GM19455 (cell line): ENCODE data around the gene FAHD1.

ENCODE experiments used
- ATAC-seq: cut with Tn5 transposase; IDR thresholded peaks from one replicate; pipeline ENCODE4 v1.9.1; 2021; ENCODE audit not compliant: unreplicated experiment

FAHD1 gene

DNA sequence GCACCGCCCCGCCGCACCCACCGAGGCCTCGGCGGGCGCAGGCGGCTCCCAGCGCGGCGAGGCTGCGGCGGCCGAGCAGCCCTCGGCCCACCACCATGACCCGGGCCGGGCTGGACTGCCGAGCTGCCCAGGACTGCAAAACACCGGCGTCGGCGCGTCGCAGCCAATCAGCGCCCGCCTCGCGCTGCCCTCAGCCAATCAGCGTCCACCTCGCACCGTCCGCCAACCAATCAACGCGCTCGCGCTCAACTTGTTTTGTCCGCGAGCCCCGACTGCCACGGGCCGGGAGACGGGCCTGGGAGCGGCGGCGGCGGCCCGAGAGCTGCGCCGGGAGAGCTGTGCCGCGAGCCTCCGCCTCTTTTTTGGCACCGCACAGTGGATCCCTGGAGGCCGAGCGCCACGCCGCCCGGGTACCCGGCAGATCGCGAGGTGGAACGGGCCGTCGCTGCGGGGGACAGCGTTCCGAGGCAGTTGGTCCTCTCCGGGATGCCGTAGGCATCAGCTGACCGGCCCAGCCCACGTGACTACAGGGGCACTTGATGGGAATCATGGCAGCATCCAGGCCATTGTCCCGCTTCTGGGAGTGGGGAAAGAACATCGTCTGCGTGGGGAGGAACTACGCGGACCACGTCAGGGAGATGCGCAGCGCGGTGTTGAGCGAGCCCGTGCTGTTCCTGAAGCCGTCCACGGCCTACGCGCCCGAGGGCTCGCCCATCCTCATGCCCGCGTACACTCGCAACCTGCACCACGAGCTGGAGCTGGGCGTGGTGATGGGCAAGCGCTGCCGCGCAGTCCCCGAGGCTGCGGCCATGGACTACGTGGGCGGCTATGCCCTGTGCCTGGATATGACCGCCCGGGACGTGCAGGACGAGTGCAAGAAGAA, at the start of gene FAHD1, which contains the start of gene HAGH:
Gene FAHD1, plus strand, starts transcription at position 516 of the 883 bp plus-strand sequence. Its CDS starts 33 bp downstream, at position 549.
Gene HAGH, minus strand, starts transcription at position 135 of the 883 bp plus-strand sequence. Its CDS starts 38 bp downstream, at position 97.
- ATAC-seq = peak; percentile 85

GRCh38 chr16:1777375-1778199, 49.4 kb upstream of the FAHD1 start:
- no peak for ATAC-seq

- no peak for ATAC-seq
Observed at GRCh38 chr16:1778200-1779179, 48.5 kb upstream of the FAHD1 start.

GRCh38 chr16:1779234-1779701, 47.7 kb upstream of the FAHD1 start:
- no peak for ATAC-seq

DNA sequence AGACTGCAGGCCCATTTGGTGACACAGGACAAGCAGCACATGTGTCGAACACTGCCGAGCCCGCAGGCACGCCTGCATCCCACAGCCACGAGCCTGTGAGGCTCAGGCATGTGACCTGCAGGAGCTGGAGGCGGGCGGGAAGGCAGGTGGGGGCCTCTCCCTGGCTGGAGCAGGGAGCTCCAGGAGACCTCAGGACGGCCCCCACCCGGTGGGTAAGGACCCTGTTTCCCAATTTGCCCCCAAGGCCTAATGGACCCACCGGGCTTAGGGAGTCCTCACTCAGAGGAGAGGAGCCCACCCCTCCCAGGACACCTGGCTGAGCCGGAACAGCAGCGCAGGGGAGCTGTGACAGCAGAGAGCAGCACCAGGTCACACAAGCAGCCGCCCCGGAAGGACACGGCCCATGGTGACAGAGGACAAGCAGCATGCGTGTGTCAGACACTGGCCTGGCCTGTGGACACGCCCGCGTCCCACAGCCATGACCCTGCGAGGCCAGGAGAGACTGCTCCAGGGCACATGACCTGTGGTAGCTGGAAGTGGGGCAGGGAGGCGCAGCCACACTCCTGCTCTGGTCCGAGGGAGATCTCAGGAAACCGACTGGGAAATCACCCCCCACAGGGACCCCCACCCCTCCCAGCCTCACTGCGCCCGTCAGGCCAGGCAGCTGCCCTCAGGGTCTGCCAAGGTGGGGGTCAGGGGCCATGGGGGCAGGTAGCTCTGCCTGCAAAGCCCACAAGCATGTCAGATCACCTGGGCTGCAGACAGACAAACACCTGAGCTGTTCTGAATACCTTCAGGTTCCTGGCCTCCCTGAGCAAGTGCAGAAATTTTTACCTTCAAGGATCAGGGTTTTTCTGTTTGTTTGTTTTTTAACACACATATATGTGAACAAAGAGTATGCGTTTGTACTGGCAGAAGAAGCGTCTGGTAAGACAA, 47.0 kb upstream of the FAHD1 start:
- no peak for ATAC-seq

DNA sequence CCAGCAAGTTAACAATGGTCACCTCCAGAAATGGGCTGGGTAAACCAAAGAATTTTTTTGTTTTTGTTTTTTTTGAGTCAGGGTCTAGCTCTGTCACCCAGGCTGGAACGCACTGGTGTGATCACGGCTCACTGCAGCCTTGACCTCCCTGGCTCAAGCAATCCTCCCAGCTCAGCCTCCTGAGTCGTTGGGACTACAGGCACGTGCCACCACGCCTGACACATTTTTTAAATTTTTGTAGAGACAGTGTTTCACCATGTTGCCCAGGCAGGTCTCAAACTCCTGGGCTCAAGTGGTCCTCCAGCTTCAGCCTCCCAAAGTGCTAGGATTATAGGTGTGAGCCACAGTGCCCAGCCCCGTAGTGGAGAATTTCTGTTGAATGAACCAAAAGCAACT, 46.3 kb upstream of the FAHD1 start:
- ATAC-seq = no peak

DNA sequence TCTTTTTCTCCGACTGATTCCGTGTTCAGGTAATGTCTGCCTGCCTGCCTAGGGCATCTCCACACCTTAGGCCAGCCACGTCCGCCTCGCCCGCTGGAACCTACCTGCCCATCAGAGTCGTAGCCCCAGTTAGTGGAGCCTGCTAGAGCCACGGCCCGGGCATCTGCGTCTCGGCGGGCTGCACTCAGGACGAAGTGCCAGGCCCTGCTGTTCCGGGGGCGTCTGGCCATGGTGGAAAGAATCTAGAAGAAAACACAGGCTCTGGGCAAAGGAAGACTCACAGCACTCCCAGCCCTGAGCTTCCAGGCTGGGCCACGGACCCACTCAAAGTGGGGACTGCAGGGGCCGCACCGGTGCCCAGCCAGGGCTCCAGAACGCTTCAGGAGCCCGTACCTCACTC, 45.8 kb upstream of the FAHD1 start:
- ATAC-seq = no peak

DNA sequence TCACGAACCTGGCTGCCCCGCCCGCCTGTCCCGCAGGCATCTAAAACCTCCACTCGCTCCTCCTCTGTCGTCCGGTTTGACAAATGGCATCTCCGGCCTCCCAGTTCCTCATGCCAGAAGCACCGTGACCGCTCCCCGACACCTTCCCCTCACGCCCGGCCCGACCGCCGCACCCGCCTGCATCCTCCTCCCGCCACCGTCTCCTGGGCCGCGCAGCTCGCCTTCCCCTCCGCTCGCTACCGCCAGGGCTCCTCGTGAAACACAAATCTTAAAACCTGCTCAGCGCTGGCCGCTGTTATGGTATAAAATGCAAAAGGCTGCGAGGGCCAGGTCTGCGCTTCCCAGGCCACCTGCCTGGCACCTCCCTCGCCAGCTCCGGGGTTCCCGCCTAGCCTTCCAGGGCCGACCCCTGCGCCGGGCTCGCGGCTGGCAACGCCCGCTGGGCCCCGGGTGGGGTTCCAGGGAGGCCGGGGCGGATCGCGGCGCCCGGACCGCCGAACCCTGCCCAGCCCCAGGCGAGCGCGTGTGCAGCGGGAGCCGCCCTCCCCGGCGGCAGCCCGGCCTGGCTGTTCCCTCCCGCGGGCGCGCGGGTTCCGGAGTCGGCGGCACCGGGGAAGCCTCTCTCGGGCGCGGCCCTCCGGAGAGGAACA, 45.1 kb upstream of the FAHD1 start:
- ATAC-seq = peak; percentile 10

DNA sequence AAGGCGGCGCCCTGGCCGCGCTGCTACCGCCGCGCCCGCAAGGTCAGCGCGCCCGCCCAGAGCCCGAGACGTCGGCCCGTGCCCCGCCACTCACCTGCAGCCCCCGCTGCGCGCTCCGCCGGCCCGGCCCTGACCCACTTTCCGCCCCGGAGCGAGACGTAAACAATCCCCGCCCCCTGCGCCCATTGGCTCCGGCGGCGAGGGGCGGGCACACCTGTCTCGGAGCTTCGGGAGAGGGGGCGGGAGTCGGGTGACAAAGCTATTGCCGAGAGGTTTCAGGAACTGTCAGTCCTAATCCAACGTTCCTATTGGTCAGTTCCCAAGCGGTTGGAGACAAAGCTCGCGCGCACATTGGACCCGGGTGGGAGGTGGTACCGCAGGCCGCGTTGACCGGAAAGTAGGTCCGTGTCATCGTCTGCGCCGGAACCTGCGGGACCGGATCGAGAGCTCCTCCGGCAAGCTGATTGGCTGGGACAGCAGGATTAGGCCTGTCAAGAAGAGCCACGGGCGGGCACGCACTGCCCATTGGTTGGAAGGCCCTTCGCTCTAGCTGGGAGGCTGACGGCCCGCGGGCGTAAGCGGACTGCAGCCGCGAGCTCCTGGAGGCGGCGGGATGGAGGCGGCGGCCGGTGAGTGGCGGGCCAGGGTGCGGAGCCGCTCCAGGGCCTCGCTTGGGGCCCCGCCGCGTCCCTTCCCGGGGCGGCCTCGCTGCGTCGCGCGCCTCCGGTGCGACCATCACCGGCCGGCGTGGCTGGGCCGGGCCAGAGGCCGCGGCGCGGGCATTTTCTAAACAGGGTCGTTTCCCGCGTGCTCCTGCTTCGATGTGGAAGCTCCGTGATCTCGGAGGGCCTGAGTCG, 44.4 kb upstream of the FAHD1 start, which contains the start of the genes NUBP2 and SPSB3:
Gene NUBP2, plus strand, starts transcription at position 553 of the 857 bp plus-strand sequence. Its CDS starts 61 bp downstream, at position 614.
Gene SPSB3, minus strand, starts transcription at position 164 of the 857 bp plus-strand sequence. CDS start 1,088 bp downstream, outside the sequence.
- peak; percentile 83 for ATAC-seq

- ATAC-seq = no peak
Observed at GRCh38 chr16:1784977-1785845, 41.8 kb upstream of the FAHD1 start.

GRCh38 chr16:1785846-1786170, 41.2 kb upstream of the FAHD1 start:
- no peak for ATAC-seq

DNA sequence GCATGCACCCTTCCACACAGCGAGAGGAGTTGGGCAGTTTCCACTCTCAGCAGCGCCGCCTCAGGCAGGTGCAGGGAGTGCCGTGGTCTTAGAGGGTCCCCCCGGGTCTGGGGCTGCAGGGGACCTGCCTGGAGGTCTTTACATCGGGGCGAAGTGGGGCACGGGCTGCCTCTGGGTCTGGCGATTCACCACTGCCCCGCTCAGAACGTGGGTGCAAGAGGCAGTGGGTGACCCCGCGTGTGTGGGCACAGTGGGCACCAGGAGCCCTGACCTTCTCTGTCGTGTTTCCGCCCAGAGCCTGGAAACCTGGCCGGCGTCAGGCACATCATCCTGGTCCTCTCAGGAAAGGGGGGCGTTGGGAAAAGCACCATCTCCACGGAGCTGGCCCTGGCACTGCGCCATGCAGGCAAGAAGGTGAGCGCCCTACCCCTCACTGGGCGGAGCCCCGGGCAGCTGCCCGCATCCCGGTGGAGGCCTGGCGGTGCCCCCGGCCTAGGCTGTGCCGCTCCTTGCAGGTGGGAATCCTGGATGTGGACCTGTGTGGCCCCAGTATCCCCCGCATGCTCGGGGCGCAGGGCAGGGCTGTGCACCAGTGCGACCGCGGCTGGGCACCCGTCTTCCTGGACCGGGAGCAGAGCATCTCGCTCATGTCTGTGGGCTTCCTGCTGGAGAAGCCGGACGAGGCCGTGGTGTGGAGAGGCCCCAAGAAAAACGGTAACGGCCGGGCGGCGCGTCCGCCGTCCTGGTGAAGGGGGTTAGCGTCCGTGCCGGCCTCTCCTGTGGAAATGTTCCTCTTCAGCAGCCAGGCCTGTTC, 40.6 kb upstream of the FAHD1 start:
- no peak for ATAC-seq

DNA sequence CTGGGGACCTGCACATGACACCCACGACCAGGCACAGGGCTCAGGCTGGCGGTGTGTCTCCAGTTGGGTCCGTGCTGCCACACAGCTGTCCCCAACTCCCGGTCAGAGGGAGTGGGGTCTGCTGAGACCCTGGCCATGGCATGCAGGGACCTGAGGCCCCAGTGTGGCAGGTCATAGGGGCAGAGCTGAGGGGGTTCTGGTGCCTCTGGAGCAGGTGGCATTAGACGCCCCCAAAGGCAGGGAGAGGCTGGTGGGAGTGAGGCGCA, 40.0 kb upstream of the FAHD1 start:
- no peak for ATAC-seq

DNA sequence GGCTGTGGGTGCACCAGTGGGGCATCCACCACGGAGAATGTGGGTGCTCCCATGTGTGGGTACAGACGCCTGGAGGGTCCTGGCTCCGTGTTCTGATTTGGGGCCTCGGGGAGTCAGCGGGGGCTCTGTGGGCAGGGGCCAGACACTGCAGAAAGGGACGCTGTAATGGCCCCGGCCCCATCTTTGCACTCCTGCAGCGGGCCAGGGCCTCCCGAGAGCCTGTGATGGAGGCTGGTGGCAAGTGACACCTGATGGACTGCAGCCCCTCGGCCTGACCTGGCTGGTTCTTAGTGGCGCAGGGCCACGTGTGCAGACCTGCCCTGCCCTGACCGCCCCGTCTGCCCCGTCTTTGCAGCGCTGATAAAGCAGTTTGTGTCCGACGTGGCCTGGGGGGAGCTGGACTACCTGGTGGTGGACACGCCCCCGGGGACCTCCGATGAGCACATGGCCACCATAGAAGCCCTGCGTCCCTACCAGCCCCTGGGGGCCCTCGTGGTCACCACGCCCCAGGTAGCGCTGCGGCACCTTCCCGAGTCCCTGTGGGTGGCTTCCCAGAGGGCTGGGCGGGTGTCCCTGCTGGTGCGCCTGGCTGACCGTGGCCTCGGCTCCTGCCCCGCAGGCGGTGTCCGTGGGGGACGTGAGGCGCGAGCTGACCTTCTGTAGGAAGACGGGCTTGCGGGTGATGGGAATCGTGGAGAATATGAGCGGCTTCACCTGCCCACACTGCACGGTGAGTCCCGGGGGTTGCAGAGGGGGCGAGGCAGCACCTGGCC, 39.5 kb upstream of the FAHD1 start:
- ATAC-seq = no peak

DNA sequence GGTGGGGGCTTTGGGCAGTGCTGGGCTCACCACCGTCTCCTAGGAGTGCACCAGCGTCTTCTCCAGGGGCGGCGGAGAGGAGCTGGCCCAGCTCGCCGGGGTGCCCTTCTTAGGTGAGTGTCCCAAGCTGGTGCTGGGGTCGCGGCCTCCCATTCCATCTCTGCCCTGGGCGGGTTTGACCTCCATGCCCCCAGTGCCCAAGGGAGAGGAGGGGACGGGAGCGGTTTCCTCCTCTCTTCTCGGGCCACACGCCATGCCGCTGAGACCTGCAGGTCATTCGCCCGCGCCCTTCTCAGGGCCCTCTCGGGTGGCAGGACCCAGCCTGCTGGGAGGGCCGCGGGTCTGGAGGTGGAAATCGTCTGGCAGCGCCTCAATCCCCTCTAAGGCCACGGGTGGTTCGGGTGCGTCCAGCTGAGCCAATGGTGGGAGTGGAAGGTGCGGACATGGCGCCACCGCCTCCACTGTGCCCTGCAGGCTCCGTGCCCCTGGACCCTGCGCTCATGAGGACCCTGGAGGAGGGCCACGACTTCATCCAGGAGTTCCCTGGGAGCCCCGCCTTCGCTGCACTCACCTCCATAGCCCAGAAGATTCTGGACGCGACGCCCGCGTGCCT, 38.8 kb upstream of the FAHD1 start:
- ATAC-seq = no peak
